ENCODE data around the gene UBE2E2. TPM values are rescaled to one million over a fixed set of nuclear protein-coding genes. Genes with fewer than 3 reads are reported as not detected.

Gene UBE2E2
- total and polyA plus RNA-seq, 2 donors (not counting 1 experiment from before 2014, with no cell fraction given), result 16.0 to 45.0 TPM

- ATAC-seq (ENCODE audit: low read depth), result no peak
- intact Hi-C loops (cut with micrococcal nuclease), result no loop called here
These were observed 285.5 kb downstream of the UBE2E2 start for GRCh38 chr3:23488618-23489017.

More at GRCh38 chr3:23488618-23489017, 285.5 kb downstream of the UBE2E2 start:
- Mint-ChIP-seq H3K27me3 (no peaks in the 10 kb centered on the region), H3K27ac (no peak overlapping the region), H3K4me1 (peaks cover 21% of the 10 kb centered on the region), H3K9me3 (ENCODE audit: insufficient read depth) (peaks cover 3% of the 10 kb centered on the region), H3K4me3 (no peak overlapping the region)
- TF ChIP-seq EZH2 (IDR thresholded peaks at IDR 0.05; ENCODE audit: borderline replicate concordance, insufficient read depth, low read depth, low read length, poor library complexity, severe bottlenecking) (no peak), CTCF (IDR thresholded peaks at IDR 0.05) (no peak)
- CTCF ChIA-PET, result no interaction called here
- peaks cover 12% of the 10 kb centered on the region for H4K20me1 ChIP-seq (ENCODE audit: control insufficient read depth, insufficient read depth, low read length, poor library complexity, severe bottlenecking)
- no peak overlapping the region for H3K4me2 ChIP-seq (replicated peaks; ENCODE audit: low read depth, low read length, poor library complexity, severe bottlenecking)
- POLR2A ChIA-PET, result no interaction called here
- no peaks in the 10 kb centered on the region for H3K27me3 ChIP-seq (replicated peaks in 1 of 4; ENCODE audit: control extremely low read depth in 1 of 4, control insufficient read depth in 3 of 4, insufficient read depth in 4 of 4, low read length in 3 of 4)
- H3K9me3 ChIP-seq (ENCODE audit: control extremely low read depth in 1 of 3, control insufficient read depth in 2 of 3, insufficient read depth in 1 of 3, low read length in 2 of 3), result peaks cover 1 to 28% (median 22%) of the 10 kb centered on the region in 3 donors
- H3K36me3 ChIP-seq (replicated peaks in 1 of 2; ENCODE audit: control extremely low read depth in 1 of 2, control insufficient read depth in 1 of 2, extremely low read depth in 1 of 2, insufficient read depth in 2 of 2, low read length in 1 of 2), result peaks cover 0 to 4% of the 10 kb centered on the region in 2 experiments
- H2AFZ ChIP-seq (ENCODE audit: insufficient read depth, low read depth, low read length, poor library complexity, severe bottlenecking), result no peak overlapping the region
- no CpG with 5 or more reads among the region's 3 CpGs for WGBS (ENCODE audit: insufficient coverage)
- peaks cover 27% of the 10 kb centered on the region for H3K79me2 ChIP-seq (ENCODE audit: control insufficient read depth, insufficient read depth, low read length)
- H3K4me3 ChIP-seq (ENCODE audit: control extremely low read depth in 1 of 5, extremely low read depth in 1 of 5, insufficient read depth in 1 of 5, low read depth in 2 of 5, low read length in 4 of 5), result no peak overlapping the region
- DNase-seq, result no peak
- no peak overlapping the region for H3K27ac ChIP-seq (ENCODE audit: low read length in 2 of 2)
- no peak overlapping the region for H3K9ac ChIP-seq (ENCODE audit: low read length)
- H3K4me1 ChIP-seq (ENCODE audit: control insufficient read depth in 2 of 2, insufficient read depth in 2 of 2, low read length in 2 of 2), result peaks cover 0 to 5% of the 10 kb centered on the region in 2 donors

All from B cell (primary cell).